ENCODE data around the gene ZKSCAN8. TPM values are rescaled to one million over a fixed set of nuclear protein-coding genes. Genes with fewer than 3 reads are reported as not detected.
A peak's percentile ranks its signal among the peaks of the same experiment; 100 is the strongest.

Gene ZKSCAN8
- total RNA-seq, 1 donor from 2014 or later, result 25.1 TPM

DNA sequence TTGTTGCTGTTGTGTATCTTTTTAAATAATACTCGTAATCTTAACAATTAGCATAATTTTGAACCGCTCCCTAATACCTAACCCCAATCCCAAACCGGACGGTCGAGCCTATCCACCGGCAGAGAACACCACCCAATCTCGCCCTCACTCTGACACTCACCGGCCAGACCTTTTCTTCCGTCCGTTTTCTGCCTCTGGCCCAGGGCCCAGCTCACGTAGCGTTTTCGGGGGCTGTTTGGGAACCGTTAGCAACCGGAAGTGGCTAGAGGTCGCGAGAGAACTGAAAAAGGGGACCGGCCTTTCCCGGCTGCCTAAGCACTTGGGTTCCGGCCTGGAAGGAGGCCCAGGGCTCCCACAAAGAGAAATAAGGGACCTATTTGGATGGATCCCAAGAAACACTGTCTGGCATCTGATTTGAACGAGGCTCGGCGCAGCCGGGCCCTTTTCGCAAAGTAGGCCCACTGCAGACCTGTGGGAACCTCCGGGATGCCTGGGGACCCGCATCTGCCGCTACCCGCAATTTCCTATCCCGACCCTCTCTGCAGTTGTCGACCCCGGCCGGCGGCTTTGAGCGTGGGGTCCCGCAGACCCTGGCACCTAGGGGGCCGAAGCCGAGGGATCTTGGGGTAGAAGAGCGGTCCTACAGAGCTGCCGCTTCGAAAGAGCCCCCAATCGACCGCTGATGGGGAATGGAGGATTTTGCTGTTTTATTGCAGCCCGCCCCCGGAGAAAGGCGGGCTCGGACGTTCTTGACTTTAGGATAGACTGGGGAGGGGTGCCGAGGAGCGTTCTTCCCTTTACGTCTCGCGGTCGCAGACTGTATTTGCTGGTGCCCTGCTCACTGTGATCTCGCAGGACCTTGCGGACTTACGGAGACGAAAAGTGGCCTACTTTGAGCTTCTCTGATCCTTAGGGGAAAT is 4.8 kb upstream of the ZKSCAN8 start:
- H3K4me1 ChIP-seq (ENCODE audit: insufficient read depth, low read length), result peaks cover 5% of the 10 kb centered on the region
- no peaks in the 10 kb centered on the region for H3K27me3 ChIP-seq (ENCODE audit: insufficient read depth, low read length)
- Mint-ChIP-seq H3K4me3 (ENCODE audit: unreplicated experiment) (peak overlapping the region; percentile 92), H3K36me3 (ENCODE audit: low read depth, unreplicated experiment) (no peaks in the 10 kb centered on the region), H3K4me1 (ENCODE audit: low read depth, unreplicated experiment) (peaks cover 17% of the 10 kb centered on the region), H3K9me3 (ENCODE audit: unreplicated experiment) (no peaks in the 10 kb centered on the region), H3K27me3 (ENCODE audit: low read depth, unreplicated experiment) (no peaks in the 10 kb centered on the region), H3K27ac (ENCODE audit: unreplicated experiment) (peak overlapping the region; percentile 93)
- H3K4me2 ChIP-seq (ENCODE audit: low read length), result peak overlapping the region; percentile 90
- no peak for FAIRE-seq
- peaks cover 47% of the 10 kb centered on the region for H3K79me2 ChIP-seq (ENCODE audit: insufficient read depth, low read length)
- H3K9me3 ChIP-seq (ENCODE audit: insufficient read depth, low read depth, low read length), result no peaks in the 10 kb centered on the region
- H3K4me3 ChIP-seq (ENCODE audit: insufficient read depth, low read depth, low read length), result peak overlapping the region; percentile 88
- DNase-seq (ENCODE audit: low read depth), result peak; percentile 96
- H3K9ac ChIP-seq (ENCODE audit: low read length), result peak overlapping the region; percentile 94
- H4K20me1 ChIP-seq (ENCODE audit: insufficient read depth, low read length), result peaks cover 18% of the 10 kb centered on the region
- no peaks in the 10 kb centered on the region for H3K36me3 ChIP-seq (ENCODE audit: insufficient read depth, low read length)
- TF ChIP-seq, protein P1, sequence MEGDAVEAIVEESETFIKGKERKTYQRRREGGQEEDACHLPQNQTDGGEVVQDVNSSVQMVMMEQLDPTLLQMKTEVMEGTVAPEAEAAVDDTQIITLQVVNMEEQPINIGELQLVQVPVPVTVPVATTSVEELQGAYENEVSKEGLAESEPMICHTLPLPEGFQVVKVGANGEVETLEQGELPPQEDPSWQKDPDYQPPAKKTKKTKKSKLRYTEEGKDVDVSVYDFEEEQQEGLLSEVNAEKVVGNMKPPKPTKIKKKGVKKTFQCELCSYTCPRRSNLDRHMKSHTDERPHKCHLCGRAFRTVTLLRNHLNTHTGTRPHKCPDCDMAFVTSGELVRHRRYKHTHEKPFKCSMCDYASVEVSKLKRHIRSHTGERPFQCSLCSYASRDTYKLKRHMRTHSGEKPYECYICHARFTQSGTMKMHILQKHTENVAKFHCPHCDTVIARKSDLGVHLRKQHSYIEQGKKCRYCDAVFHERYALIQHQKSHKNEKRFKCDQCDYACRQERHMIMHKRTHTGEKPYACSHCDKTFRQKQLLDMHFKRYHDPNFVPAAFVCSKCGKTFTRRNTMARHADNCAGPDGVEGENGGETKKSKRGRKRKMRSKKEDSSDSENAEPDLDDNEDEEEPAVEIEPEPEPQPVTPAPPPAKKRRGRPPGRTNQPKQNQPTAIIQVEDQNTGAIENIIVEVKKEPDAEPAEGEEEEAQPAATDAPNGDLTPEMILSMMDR (IDR thresholded peaks at IDR 0.05; ENCODE audit: insufficient read depth, low read depth, low read length), result no peak
- TF ChIP-seq EZH2 (IDR thresholded peaks at IDR 0.05; ENCODE audit: insufficient read depth, low read length), result no peak
- H2AFZ ChIP-seq (ENCODE audit: low read depth, low read length), result peak overlapping the region; percentile 84
- peak overlapping the region; percentile 91 for H3K27ac ChIP-seq (ENCODE audit: low read depth, low read length)

DNA sequence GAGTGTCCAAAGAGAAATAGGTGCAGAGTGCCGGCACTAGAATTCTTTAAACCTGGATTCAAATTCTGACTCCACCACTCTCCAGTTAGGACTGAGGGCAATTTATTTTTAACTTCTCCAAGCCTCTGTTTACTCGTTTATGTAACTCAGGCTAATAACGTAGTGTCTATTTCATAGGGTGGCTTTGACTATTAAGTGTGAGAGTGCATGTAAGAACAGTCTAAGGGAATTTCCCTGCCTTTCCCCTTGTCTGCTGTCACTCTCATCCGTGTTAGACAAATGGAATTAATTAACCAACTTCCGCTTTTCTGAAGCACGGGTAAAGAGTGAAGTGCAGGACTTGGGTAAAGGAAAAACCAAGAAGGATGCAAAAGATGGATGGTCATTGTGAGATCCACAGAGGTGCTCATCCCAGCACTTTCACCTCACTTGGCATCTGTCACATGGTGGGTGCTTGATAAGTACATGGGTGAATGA is 4.1 kb upstream of the ZKSCAN8 start:
- no peak for TF ChIP-seq EZH2 (IDR thresholded peaks at IDR 0.05; ENCODE audit: insufficient read depth, low read length)
- TF ChIP-seq, protein P1 (IDR thresholded peaks at IDR 0.05; ENCODE audit: insufficient read depth, low read depth, low read length), result no peak
- H2AFZ ChIP-seq (ENCODE audit: low read depth, low read length), result peak overlapping the region; percentile 84
- Mint-ChIP-seq H3K27me3 (ENCODE audit: low read depth, unreplicated experiment) (no peaks in the 10 kb centered on the region), H3K27ac (ENCODE audit: unreplicated experiment) (peak overlapping the region; percentile 93), H3K4me3 (ENCODE audit: unreplicated experiment) (peak overlapping the region; percentile 92), H3K36me3 (ENCODE audit: low read depth, unreplicated experiment) (no peaks in the 10 kb centered on the region), H3K4me1 (ENCODE audit: low read depth, unreplicated experiment) (peaks cover 17% of the 10 kb centered on the region), H3K9me3 (ENCODE audit: unreplicated experiment) (no peaks in the 10 kb centered on the region)
- H3K27me3 ChIP-seq (ENCODE audit: insufficient read depth, low read length), result no peaks in the 10 kb centered on the region
- H3K4me1 ChIP-seq (ENCODE audit: insufficient read depth, low read length), result peaks cover 5% of the 10 kb centered on the region
- DNase-seq (ENCODE audit: low read depth) (peak; percentile 3), FAIRE-seq (no peak)
- peak overlapping the region; percentile 91 for H3K27ac ChIP-seq (ENCODE audit: low read depth, low read length)
- peaks cover 14% of the 10 kb centered on the region for H4K20me1 ChIP-seq (ENCODE audit: insufficient read depth, low read length)
- H3K4me2 ChIP-seq (ENCODE audit: low read length), result peak overlapping the region; percentile 90
- peak overlapping the region; percentile 88 for H3K4me3 ChIP-seq (ENCODE audit: insufficient read depth, low read depth, low read length)
- H3K79me2 ChIP-seq (ENCODE audit: insufficient read depth, low read length), result peaks cover 49% of the 10 kb centered on the region
- H3K9me3 ChIP-seq (ENCODE audit: insufficient read depth, low read depth, low read length), result no peaks in the 10 kb centered on the region
- H3K36me3 ChIP-seq (ENCODE audit: insufficient read depth, low read length), result no peaks in the 10 kb centered on the region
- H3K9ac ChIP-seq (ENCODE audit: low read length), result peak overlapping the region; percentile 94
